CD14-positive monocyte (primary cell): ENCODE measurements around the gene SEMA4G. TPM values are rescaled to one million over a fixed set of nuclear protein-coding genes. Genes with fewer than 3 reads are reported as not detected.

Experiments used
- DNase-seq, 3 donors: peaks; one replicate each; pipeline ENCODE4 v3.0.0-alpha.2; 2011 to 2022
- H2AFZ ChIP-seq: 2 replicates; pipeline ENCODE4 v1.6.0; 2012; ENCODE audit warnings: mild to moderate bottlenecking, low read depth, low read length, inconsistent platforms; ENCODE audit not compliant: insufficient read depth, poor library complexity, severe bottlenecking
- H3K27ac ChIP-seq, 2 donors: 1 replicate in 1 of 2; 2 replicates in 1 of 2; pipeline ENCODE4 v1.5.1; 2012 to 2013; ENCODE audit warnings: low read length in 2 of 2, control low read depth in 1 of 2, inconsistent platforms in 1 of 2, low read depth in 1 of 2, mild to moderate bottlenecking in 1 of 2
- H3K27me3 ChIP-seq, 2 donors: one replicate each; pipeline versions ENCODE4 v1.6.0 to v1.6.1; 2011 to 2013; ENCODE audit warnings: low read length in 2 of 2; ENCODE audit not compliant: control insufficient read depth in 2 of 2, insufficient read depth in 2 of 2
- H3K36me3 ChIP-seq, 2 donors: replicated peaks in 1 of 2; 1 replicate in 1 of 2; 2 replicates in 1 of 2; pipeline versions ENCODE4 v1.5.1 to v1.6.1; 2012 to 2013; ENCODE audit warnings: low read length in 2 of 2, control low read depth in 1 of 2, inconsistent platforms in 1 of 2, mild to moderate bottlenecking in 1 of 2; ENCODE audit not compliant: insufficient read depth in 2 of 2, control insufficient read depth in 1 of 2
- H3K4me1 ChIP-seq, 2 donors: 1 replicate in 1 of 2; 2 replicates in 1 of 2; pipeline versions ENCODE4 v1.5.1 to v1.6.1; 2012 to 2013; ENCODE audit warnings: low read length in 2 of 2, control low read depth in 1 of 2, inconsistent platforms in 1 of 2, mild to moderate bottlenecking in 1 of 2, moderate library complexity in 1 of 2; ENCODE audit not compliant: insufficient read depth in 2 of 2, control insufficient read depth in 1 of 2
- H3K4me2 ChIP-seq: replicated peaks from 2 replicates; pipeline ENCODE3; 2012; ENCODE audit warnings: low read length, moderate library complexity, mild to moderate bottlenecking; ENCODE audit not compliant: poor library complexity, severe bottlenecking; ENCODE audit errors: extremely low read depth
- H3K4me3 ChIP-seq, 3 experiments: fragments of 200-600 bp in 1 of 3; sonication (generic) in 1 of 3; replicated peaks in 1 of 3; 1 replicate in 2 of 3; 2 replicates in 1 of 3; pipeline ENCODE4 v1.5.1; 2011 to 2013; ENCODE audit warnings: low read length in 3 of 3, mild to moderate bottlenecking in 3 of 3, control low read depth in 2 of 3, low read depth in 2 of 3, inconsistent platforms in 1 of 3, moderate library complexity in 1 of 3
- H3K79me2 ChIP-seq: 2 replicates; pipeline ENCODE4 v1.6.0; 2012; ENCODE audit warnings: mild to moderate bottlenecking, control low read depth, inconsistent platforms, low read length, moderate library complexity; ENCODE audit not compliant: insufficient read depth
- H3K9ac ChIP-seq: 2 replicates; pipeline ENCODE4 v1.6.0; 2017; ENCODE audit warnings: low read length, mild to moderate bottlenecking; ENCODE audit not compliant: insufficient read depth, poor library complexity, severe bottlenecking
- H3K9me3 ChIP-seq, 2 donors: replicated peaks in 1 of 2; 1 replicate in 1 of 2; 2 replicates in 1 of 2; pipeline versions ENCODE4 v1.5.1 to v1.6.1; 2012 to 2013; ENCODE audit warnings: low read length in 2 of 2, control low read depth in 1 of 2; ENCODE audit not compliant: control insufficient read depth in 1 of 2, insufficient read depth in 1 of 2
- H4K20me1 ChIP-seq: 2 replicates; pipeline ENCODE4 v1.6.0; 2012; ENCODE audit warnings: mild to moderate bottlenecking, low read length, control low read depth, moderate library complexity; ENCODE audit not compliant: insufficient read depth
- H3K27ac Mint-ChIP-seq, 7 donors: one replicate each; pipeline ENCODE4 v1.8.0; 2020; ENCODE audit warnings: mild to moderate bottlenecking in 7 of 7, mixed read lengths in 7 of 7, moderate library complexity in 6 of 7, inconsistent platforms in 2 of 7
- H3K27me3 Mint-ChIP-seq, 3 donors: one replicate each; pipeline ENCODE4 v1.8.0; 2021 to 2022; ENCODE audit warnings: low read depth in 3 of 3, mild to moderate bottlenecking in 3 of 3, mixed read lengths in 3 of 3, moderate library complexity in 3 of 3, inconsistent platforms in 1 of 3
- H3K36me3 Mint-ChIP-seq, 2 donors: one replicate each; pipeline ENCODE4 v1.8.0; 2020; ENCODE audit warnings: mixed read lengths in 2 of 2, inconsistent platforms in 1 of 2, mild to moderate bottlenecking in 1 of 2
- H3K4me1 Mint-ChIP-seq: one replicate; pipeline ENCODE4 v1.8.0; 2020; ENCODE audit warnings: mild to moderate bottlenecking, mixed read lengths
- H3K4me3 Mint-ChIP-seq, 2 donors: one replicate each; pipeline ENCODE4 v1.8.0; 2020; ENCODE audit warnings: mild to moderate bottlenecking in 2 of 2, mixed read lengths in 2 of 2, moderate library complexity in 1 of 2
- H3K9me3 Mint-ChIP-seq, 7 donors: one replicate each; pipeline ENCODE4 v1.8.0; 2020 to 2022; ENCODE audit warnings: mixed read lengths in 7 of 7, mild to moderate bottlenecking in 6 of 7, moderate library complexity in 6 of 7, inconsistent platforms in 2 of 7
- WGBS: methylation state at CpG from one replicate; pipeline ENCODE4 v1.1.5; 2013; ENCODE audit warnings: missing lambda C conversion rate; ENCODE audit not compliant: insufficient coverage; 5-methylcytosine and 5-hydroxymethylcytosine counted together
- intact Hi-C, 2 donors: fragments of 100-400 bp; cut with micrococcal nuclease; formaldehyde crosslinking; loops; one replicate each; pipeline versions ENCODE4 v1.15.0 to v1.15.1; 2023
- polyA plus RNA-seq, 3 donors: library from polyadenylated mRNA; depleted of rRNA in 1 of 3; unstranded in 2 of 3; stranded (reverse) in 1 of 3; fragments of 300-500 nt in 2 of 3; fragments of >200 nt in 1 of 3; fragmentation: Illumina TruSeq in 2 of 3; gene quantifications; 1 replicate in 2 of 3; 2 replicates in 1 of 3; pipeline ENCODE4 v1.2.3, GENCODE V29; 2012 to 2021
- TF ChIP-seq, protein P1 (sequence below): fragments of 200-600 bp; IDR thresholded peaks from one replicate; pipeline ENCODE4 v1.8.0; 2022; ENCODE audit warnings: antibody characterized with exemption, mild to moderate bottlenecking

The SEMA4G gene
- polyA plus RNA-seq, 3 donors = 0.24 TPM; not detected in 2

DNA sequence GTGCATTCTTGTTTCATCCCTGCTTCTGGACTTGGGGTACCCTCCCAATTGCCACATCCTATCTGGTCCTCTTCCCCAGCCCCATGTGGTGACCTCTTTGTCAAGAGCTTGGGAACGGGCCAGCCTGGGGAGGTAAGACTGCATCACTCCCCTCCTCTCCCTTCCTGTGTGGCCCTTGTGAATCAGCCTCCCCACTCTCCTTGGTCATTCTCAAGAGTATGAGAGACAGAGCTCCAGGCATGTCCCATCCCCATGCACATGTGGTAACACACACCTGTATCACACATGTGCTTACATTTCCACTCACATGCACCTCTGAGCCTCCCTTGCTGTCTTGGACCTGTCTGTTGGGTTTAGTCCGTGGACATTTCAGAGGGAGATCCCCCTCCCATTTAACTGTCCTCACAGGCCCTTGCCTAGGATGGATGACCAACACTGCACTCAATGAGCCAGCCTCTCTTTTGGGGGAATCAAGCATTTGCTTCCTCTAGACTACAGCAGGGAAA, 15.4 kb downstream of the SEMA4G start:
- no peaks in the 10 kb centered on the region for H3K27me3 ChIP-seq
- no peaks in the 10 kb centered on the region for H4K20me1 ChIP-seq
- intact Hi-C loops = loop anchor here (5.0 to 10.0 kb wide), 2 partner anchors 70 to 72 kb away; partner anchors contain the start of gene SLF2 (in 2 of the 2)
- peaks cover 0 to 2% (median 0%) of the 10 kb centered on the region in 3 donors for H3K27me3 Mint-ChIP-seq
- no peak for DNase-seq
- H3K36me3 ChIP-seq = peaks cover 13 to 58% of the 10 kb centered on the region in 2 donors
- TF ChIP-seq, protein P1, sequence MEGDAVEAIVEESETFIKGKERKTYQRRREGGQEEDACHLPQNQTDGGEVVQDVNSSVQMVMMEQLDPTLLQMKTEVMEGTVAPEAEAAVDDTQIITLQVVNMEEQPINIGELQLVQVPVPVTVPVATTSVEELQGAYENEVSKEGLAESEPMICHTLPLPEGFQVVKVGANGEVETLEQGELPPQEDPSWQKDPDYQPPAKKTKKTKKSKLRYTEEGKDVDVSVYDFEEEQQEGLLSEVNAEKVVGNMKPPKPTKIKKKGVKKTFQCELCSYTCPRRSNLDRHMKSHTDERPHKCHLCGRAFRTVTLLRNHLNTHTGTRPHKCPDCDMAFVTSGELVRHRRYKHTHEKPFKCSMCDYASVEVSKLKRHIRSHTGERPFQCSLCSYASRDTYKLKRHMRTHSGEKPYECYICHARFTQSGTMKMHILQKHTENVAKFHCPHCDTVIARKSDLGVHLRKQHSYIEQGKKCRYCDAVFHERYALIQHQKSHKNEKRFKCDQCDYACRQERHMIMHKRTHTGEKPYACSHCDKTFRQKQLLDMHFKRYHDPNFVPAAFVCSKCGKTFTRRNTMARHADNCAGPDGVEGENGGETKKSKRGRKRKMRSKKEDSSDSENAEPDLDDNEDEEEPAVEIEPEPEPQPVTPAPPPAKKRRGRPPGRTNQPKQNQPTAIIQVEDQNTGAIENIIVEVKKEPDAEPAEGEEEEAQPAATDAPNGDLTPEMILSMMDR = no peak
- no peak overlapping the region for H3K4me3 Mint-ChIP-seq
- H3K36me3 Mint-ChIP-seq = peaks cover 44 to 45% of the 10 kb centered on the region in 2 donors
- 100% methylated on average over 1 of the region's 2 CpGs for WGBS
- H3K4me1 Mint-ChIP-seq = peaks cover 25% of the 10 kb centered on the region
- H3K9me3 Mint-ChIP-seq = peaks cover 0 to 6% (median 4%) of the 10 kb centered on the region in 7 donors
- peaks cover 16 to 24% of the 10 kb centered on the region in 2 donors for H3K4me1 ChIP-seq
- no peaks in the 10 kb centered on the region for H3K9me3 ChIP-seq
- no peak overlapping the region for H3K27ac ChIP-seq
- H2AFZ ChIP-seq = no peak overlapping the region
- peaks cover 32% of the 10 kb centered on the region for H3K79me2 ChIP-seq
- no peak overlapping the region for H3K4me3 ChIP-seq
- H3K27ac Mint-ChIP-seq = no peak overlapping the region
- H3K9ac ChIP-seq = no peak overlapping the region
- no peak overlapping the region for H3K4me2 ChIP-seq

DNA sequence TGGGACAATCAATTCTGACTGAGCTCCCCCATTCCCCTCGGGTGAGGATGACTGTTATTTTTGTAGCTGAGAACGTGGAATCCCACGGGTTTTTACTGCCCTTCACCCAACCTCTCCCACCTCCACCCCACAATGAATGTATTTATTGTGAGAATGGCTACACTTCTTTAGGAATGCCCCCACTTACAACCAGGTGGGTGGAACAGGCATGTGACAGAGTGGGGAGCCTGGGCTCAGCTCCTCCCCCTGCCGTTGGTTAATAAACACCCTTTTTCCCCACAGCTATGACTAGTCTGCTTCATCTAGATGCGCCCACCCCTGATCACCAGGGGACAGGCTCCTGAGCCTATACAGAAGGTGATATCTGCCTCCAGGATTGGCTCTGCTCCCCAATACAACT, 16.0 kb downstream of the SEMA4G start:
- DNase-seq = no peak
- TF ChIP-seq, protein P1 = no peak
- Histone ChIP-seq H3K79me2 (peaks cover 32% of the 10 kb centered on the region), H3K4me1 (peaks cover 16 to 24% of the 10 kb centered on the region in 2 donors), H2AFZ (no peak overlapping the region), H4K20me1 (no peaks in the 10 kb centered on the region), H3K27me3 (no peaks in the 10 kb centered on the region), H3K9ac (no peak overlapping the region), H3K4me2 (no peak overlapping the region), H3K27ac (no peak overlapping the region), H3K4me3 (no peak overlapping the region), H3K9me3 (no peaks in the 10 kb centered on the region), H3K36me3 (peaks cover 15 to 58% of the 10 kb centered on the region in 2 donors)
- peaks cover 25% of the 10 kb centered on the region for H3K4me1 Mint-ChIP-seq
- intact Hi-C loops = loop anchor here (5.0 to 10.0 kb wide), 2 partner anchors 71 to 73 kb away; partner anchors contain the start of gene SLF2 (in 2 of the 2)
- H3K9me3 Mint-ChIP-seq = peaks cover 0 to 6% (median 4%) of the 10 kb centered on the region in 7 donors
- WGBS = 83% methylated on average over 2 of the region's 5 CpGs
- peak overlapping the region in 1 of 7 donors; percentile 42 for H3K27ac Mint-ChIP-seq
- H3K36me3 Mint-ChIP-seq = peaks cover 43% of the 10 kb centered on the region in 2 donors
- H3K4me3 Mint-ChIP-seq = no peak overlapping the region
- peaks cover 0 to 2% (median 0%) of the 10 kb centered on the region in 3 donors for H3K27me3 Mint-ChIP-seq
